HL-60 (cell line): ENCODE data around the gene DHX32.
"Not testable (repeated sequence)": the region's sequence is repeated elsewhere in the genome, so short reads cannot be mapped to it uniquely, and the experiment has no call there.

Source experiments
- DNase-seq, 2 experiments: peaks; one replicate each; pipeline ENCODE4 v3.0.0-alpha.2; 2010 to 2020; ENCODE audit warnings: low read depth in 1 of 2, low spot score in 1 of 2
- H3K27ac ChIP-seq: fragments of 250-450 bp; sonication (Bioruptor Pico); replicated peaks from 2 replicates; pipeline ENCODE4 v1.5.1; 2020; ENCODE audit warnings: mild to moderate bottlenecking, moderate library complexity
- H3K27me3 ChIP-seq: fragments of 250-450 bp; sonication (Bioruptor Pico); 2 replicates; pipeline ENCODE4 v1.5.1; 2021; ENCODE audit warnings: mild to moderate bottlenecking, moderate library complexity; ENCODE audit not compliant: insufficient read depth, poor library complexity, severe bottlenecking
- H3K4me3 ChIP-seq: replicated peaks from 2 replicates; pipeline ENCODE4 v1.5.1; 2011; ENCODE audit warnings: mild to moderate bottlenecking, control low read depth, low read length; ENCODE audit not compliant: insufficient read depth
- CTCF ChIP-seq: IDR thresholded peaks from one replicate; pipeline ENCODE4 v1.5.1; 2011; ENCODE audit warnings: low read length, control low read depth, inconsistent platforms; ENCODE audit not compliant: insufficient read depth
- GABPA ChIP-seq: IDR thresholded peaks from 2 replicates; pipeline ENCODE4 v1.6.1; 2012; ENCODE audit warnings: low read depth
- POLR2AphosphoS5 ChIP-seq: IDR thresholded peaks from 2 replicates; pipeline ENCODE4 v1.6.1; 2012; ENCODE audit warnings: low read depth
- REST ChIP-seq: IDR thresholded peaks from 2 replicates; pipeline ENCODE4 v1.6.1; 2012; ENCODE audit warnings: low read depth; ENCODE audit not compliant: insufficient replicate concordance
- SPI1 ChIP-seq: IDR thresholded peaks from 2 replicates; pipeline ENCODE4 v1.6.1; 2012; ENCODE audit warnings: low read depth, mild to moderate bottlenecking, borderline replicate concordance

DHX32 gene

GRCh38 chr10:125926247-125926646, 45.2 kb upstream of the DHX32 start:
- DNase-seq = no peak
- TF ChIP-seq POLR2AphosphoS5 (no peak), GABPA (no peak), CTCF (no peak), REST (no peak), SPI1 (no peak)
- Histone ChIP-seq H3K27ac (no peak overlapping the region), H3K27me3 (no peaks in the 10 kb centered on the region), H3K4me3 (no peak overlapping the region)

- H3K4me3 ChIP-seq = no peak overlapping the region
- H3K27ac ChIP-seq = no peak overlapping the region
- DNase-seq = no peak
- TF ChIP-seq SPI1 (no peak), CTCF (no peak), POLR2AphosphoS5 (no peak), REST (no peak), GABPA (no peak)
- H3K27me3 ChIP-seq = no peaks in the 10 kb centered on the region
Measured at GRCh38 chr10:125925262-125925834, 44.3 kb upstream of the DHX32 start.

- not testable (repeated sequence) for H3K27ac ChIP-seq, H3K27me3 ChIP-seq, DNase-seq, H3K4me3 ChIP-seq
Measured at GRCh38 chr10:125921643-125922306, 40.7 kb upstream of the DHX32 start.

- DNase-seq, H3K27me3 ChIP-seq, H3K27ac ChIP-seq, H3K4me3 ChIP-seq: not testable (repeated sequence)
Measured at GRCh38 chr10:125917704-125918361, 36.7 kb upstream of the DHX32 start.
